ENCODE measurements around the gene MTHFD1L.

Gene MTHFD1L

GRCh38 chr6:151092591-151092990, 227.1 kb downstream of the MTHFD1L start:
- DNase-seq (ENCODE audit: low read depth in 2 of 2): no peak
- no peak overlapping the region for H3K4me3 ChIP-seq (replicated peaks in 1 of 2; ENCODE audit: low read depth in 2 of 2, low read length in 2 of 2)
- TF ChIP-seq, protein P1, sequence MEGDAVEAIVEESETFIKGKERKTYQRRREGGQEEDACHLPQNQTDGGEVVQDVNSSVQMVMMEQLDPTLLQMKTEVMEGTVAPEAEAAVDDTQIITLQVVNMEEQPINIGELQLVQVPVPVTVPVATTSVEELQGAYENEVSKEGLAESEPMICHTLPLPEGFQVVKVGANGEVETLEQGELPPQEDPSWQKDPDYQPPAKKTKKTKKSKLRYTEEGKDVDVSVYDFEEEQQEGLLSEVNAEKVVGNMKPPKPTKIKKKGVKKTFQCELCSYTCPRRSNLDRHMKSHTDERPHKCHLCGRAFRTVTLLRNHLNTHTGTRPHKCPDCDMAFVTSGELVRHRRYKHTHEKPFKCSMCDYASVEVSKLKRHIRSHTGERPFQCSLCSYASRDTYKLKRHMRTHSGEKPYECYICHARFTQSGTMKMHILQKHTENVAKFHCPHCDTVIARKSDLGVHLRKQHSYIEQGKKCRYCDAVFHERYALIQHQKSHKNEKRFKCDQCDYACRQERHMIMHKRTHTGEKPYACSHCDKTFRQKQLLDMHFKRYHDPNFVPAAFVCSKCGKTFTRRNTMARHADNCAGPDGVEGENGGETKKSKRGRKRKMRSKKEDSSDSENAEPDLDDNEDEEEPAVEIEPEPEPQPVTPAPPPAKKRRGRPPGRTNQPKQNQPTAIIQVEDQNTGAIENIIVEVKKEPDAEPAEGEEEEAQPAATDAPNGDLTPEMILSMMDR (IDR thresholded peaks at IDR 0.05; ENCODE audit: low read depth, low read length): no peak

- no peak overlapping the region for H3K4me3 ChIP-seq (replicated peaks in 1 of 2; ENCODE audit: low read depth in 2 of 2, low read length in 2 of 2)
- no peak for DNase-seq (ENCODE audit: low read depth in 2 of 2)
- TF ChIP-seq, protein P1 (IDR thresholded peaks at IDR 0.05; ENCODE audit: low read depth, low read length): no peak
Measured at GRCh38 chr6:151093706-151094105, 228.2 kb downstream of the MTHFD1L start.

DNA sequence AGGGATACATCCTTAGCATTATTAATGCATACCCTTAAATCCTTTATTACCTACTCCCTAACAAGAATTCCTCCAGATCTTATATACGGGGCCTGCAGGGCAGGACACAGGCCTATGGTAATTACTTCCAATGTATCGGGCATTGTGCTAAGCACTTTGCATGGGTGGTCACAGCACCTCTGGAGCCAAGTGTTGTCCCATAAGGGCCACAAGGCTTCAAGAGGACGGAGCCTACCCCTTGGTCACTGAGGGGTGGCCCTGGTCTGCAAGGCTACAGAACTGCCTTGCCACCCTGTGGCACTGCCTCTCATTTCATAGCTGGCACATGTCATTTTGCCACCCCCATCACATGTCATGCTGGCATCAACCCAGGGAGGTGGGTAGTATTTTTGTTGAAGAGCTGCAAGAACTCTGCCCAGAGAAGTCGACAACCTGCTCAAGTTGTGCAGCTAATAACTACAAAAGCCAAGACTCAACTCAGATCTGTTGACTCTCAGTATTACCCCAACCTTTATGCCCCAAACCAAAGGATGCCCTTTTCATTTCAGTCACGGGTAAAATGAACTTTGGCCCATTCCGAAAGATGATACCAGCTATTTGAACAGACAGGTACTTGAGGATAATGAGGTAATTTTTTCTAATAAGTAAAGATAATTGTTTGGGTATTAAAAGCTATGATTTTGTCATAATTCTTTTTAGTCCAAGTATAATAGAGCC, 230.2 kb downstream of the MTHFD1L start:
- no peak for DNase-seq (ENCODE audit: low read depth in 2 of 2)
- H3K4me3 ChIP-seq (replicated peaks in 1 of 2; ENCODE audit: low read depth in 2 of 2, low read length in 2 of 2): no peak overlapping the region
- TF ChIP-seq, protein P1 (IDR thresholded peaks at IDR 0.05; ENCODE audit: low read depth, low read length): no peak

DNA sequence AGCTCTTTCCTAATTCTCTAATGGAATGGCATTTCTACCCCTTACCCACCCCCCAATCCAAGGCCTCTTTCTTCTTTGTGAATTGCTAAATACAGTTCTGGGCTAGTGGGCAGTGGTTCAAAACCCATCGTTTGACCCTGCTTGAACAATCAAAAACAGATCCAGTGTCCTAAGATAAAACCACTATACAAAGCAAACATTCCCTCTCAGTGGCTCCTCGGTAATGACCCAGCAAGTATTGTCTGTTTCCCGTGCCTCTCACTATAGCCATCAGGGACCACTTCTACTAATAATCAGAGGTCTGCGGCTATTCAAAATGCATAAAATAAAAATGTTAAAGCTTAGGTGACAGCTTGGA, 230.7 kb downstream of the MTHFD1L start:
- TF ChIP-seq, protein P1 (IDR thresholded peaks at IDR 0.05; ENCODE audit: low read depth, low read length): no peak
- DNase-seq (ENCODE audit: low read depth in 2 of 2): peak in 1 of 2 donors; percentile 33
- no peak overlapping the region for H3K4me3 ChIP-seq (replicated peaks in 1 of 2; ENCODE audit: low read depth in 2 of 2, low read length in 2 of 2)

DNA sequence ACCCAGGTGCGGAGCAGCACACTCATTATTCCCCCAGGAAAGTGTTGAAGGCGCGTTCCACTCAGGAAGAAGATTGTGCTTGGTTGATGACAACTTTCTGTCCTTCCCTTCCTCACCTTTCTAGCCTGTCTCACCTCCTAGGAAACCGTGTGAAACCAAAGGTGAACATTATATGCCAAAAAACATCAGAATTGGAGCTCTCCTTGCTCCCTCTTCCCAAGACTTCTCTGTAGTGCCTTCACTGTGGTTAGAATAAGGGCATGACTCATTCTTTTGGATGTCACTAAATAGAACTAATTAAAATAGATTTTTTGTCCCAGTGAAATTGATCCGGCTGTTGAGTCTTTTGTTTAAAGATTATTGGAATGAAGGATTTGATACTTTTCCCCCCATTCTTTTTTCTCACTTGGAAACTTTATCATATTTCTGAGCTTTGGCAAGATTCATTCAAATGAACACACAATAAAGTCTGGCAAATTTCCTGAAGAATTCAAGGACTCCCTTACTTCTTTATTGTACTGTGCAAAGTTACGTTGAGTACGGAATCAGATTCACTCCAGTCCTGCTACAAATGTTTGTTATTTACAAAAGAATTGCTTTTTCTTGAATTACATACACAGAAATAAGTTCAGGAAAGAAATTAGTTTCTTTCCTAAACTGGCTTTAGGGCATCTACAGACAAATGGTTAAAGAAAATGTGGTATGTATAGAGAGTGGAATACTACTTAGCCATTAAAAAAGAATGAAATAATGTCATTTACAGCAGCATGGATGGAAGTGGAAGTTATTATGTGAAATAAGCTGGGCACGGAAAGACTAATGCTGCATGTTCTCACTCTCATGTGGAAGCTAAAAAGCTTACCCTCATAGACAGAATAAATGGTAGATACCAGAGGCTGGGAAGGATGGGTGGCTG, 231.4 kb downstream of the MTHFD1L start:
- DNase-seq (ENCODE audit: low read depth in 2 of 2): no peak
- TF ChIP-seq, protein P1 (IDR thresholded peaks at IDR 0.05; ENCODE audit: low read depth, low read length): no peak
- H3K4me3 ChIP-seq (replicated peaks in 1 of 2; ENCODE audit: low read depth in 2 of 2, low read length in 2 of 2): no peak overlapping the region

GRCh38 chr6:151098166-151098565, 232.7 kb downstream of the MTHFD1L start:
- TF ChIP-seq, protein P1 (IDR thresholded peaks at IDR 0.05; ENCODE audit: low read depth, low read length): no peak
- no peak overlapping the region for H3K4me3 ChIP-seq (replicated peaks in 1 of 2; ENCODE audit: low read depth in 2 of 2, low read length in 2 of 2)
- DNase-seq (ENCODE audit: low read depth in 2 of 2): peak; percentile 15 to 26
